Esophagus squamous epithelium (tissue), 4 donors: ENCODE measurements around the gene NDUFS5.

Experiments used
- CTCF ChIP-seq, 6 experiments: fragments of 450-650 bp in 4 of 6; fragments of 200-600 bp in 2 of 6; sonication (generic) in 2 of 6; IDR thresholded peaks; one replicate each; pipeline ENCODE4 v1.5.1; 2016 to 2019; ENCODE audit warnings: antibody characterized with exemption in 6 of 6, mild to moderate bottlenecking in 4 of 6, moderate library complexity in 4 of 6
- POLR2A ChIP-seq, 4 donors: fragments of 450-650 bp; IDR thresholded peaks; one replicate each; pipeline ENCODE4 v1.6.1; 2017; ENCODE audit warnings: antibody characterized with exemption in 4 of 4, mild to moderate bottlenecking in 4 of 4, moderate library complexity in 3 of 4

GRCh38 chr1:39026051-39026865 is at the start of gene NDUFS5:
- no peak for TF ChIP-seq CTCF (IDR thresholded peaks at IDR 0.05)
- peak in 3 of 4 donors; percentile 53 to 92 (median 92) for TF ChIP-seq POLR2A (IDR thresholded peaks at IDR 0.05)
